HG03280 (cell line): ENCODE results near the gene HIF3A.
"Not testable (repeated sequence)": the region's sequence is repeated elsewhere in the genome, so short reads cannot be mapped to it uniquely, and the experiment has no call there.

Experiments used
- ATAC-seq: cut with Tn5 transposase; IDR thresholded peaks from one replicate; pipeline ENCODE4 v1.9.1; 2021; ENCODE audit warnings: mild to moderate bottlenecking, moderate library complexity; ENCODE audit not compliant: unreplicated experiment

The HIF3A gene

GRCh38 chr19:46356149-46357055 lies 59.6 kb downstream of the HIF3A start:
- ATAC-seq: no peak

GRCh38 chr19:46357846-46358583 lies 61.2 kb downstream of the HIF3A start:
- no peak for ATAC-seq

- ATAC-seq: no peak
These were observed 65.1 kb downstream of the HIF3A start for GRCh38 chr19:46361915-46362314.

- no peak for ATAC-seq
These were observed 67.5 kb downstream of the HIF3A start for GRCh38 chr19:46364359-46364758.

GRCh38 chr19:46365561-46365960 lies 68.7 kb downstream of the HIF3A start:
- ATAC-seq: no peak

GRCh38 chr19:46366620-46367292 lies 69.9 kb downstream of the HIF3A start:
- no peak for ATAC-seq

GRCh38 chr19:46367426-46367825 lies 70.6 kb downstream of the HIF3A start:
- no peak for ATAC-seq

GRCh38 chr19:46368116-46368515 lies 71.3 kb downstream of the HIF3A start:
- ATAC-seq: no peak

- ATAC-seq: no peak
These were observed 73.0 kb downstream of the HIF3A start for GRCh38 chr19:46369817-46370216.

GRCh38 chr19:46371371-46371901 lies 74.6 kb downstream of the HIF3A start:
- ATAC-seq: no peak

- no peak for ATAC-seq
These were observed 76.2 kb downstream of the HIF3A start for GRCh38 chr19:46372901-46373490.

- ATAC-seq: no peak
These were observed 76.9 kb downstream of the HIF3A start for GRCh38 chr19:46373491-46374359.

GRCh38 chr19:46374536-46375475 lies 78.0 kb downstream of the HIF3A start:
- ATAC-seq: no peak

- ATAC-seq: not testable (repeated sequence)
These were observed 78.7 kb downstream of the HIF3A start for GRCh38 chr19:46375476-46376067.

- ATAC-seq: no peak
These were observed 79.7 kb downstream of the HIF3A start for GRCh38 chr19:46376241-46377153.

GRCh38 chr19:46378268-46378667 lies 81.4 kb downstream of the HIF3A start:
- no peak for ATAC-seq

GRCh38 chr19:46380690-46381089 lies 83.8 kb downstream of the HIF3A start:
- ATAC-seq: no peak
